HG02759 (cell line): ENCODE measurements around the gene PMEL.
"Not testable (repeated sequence)": the region's sequence is repeated elsewhere in the genome, so short reads cannot be mapped to it uniquely, and the experiment has no call there.

Experiments used
- ATAC-seq: cut with Tn5 transposase; IDR thresholded peaks from one replicate; pipeline ENCODE4 v1.9.1; 2021; ENCODE audit warnings: mild to moderate bottlenecking, moderate library complexity; ENCODE audit not compliant: unreplicated experiment

Gene PMEL

DNA sequence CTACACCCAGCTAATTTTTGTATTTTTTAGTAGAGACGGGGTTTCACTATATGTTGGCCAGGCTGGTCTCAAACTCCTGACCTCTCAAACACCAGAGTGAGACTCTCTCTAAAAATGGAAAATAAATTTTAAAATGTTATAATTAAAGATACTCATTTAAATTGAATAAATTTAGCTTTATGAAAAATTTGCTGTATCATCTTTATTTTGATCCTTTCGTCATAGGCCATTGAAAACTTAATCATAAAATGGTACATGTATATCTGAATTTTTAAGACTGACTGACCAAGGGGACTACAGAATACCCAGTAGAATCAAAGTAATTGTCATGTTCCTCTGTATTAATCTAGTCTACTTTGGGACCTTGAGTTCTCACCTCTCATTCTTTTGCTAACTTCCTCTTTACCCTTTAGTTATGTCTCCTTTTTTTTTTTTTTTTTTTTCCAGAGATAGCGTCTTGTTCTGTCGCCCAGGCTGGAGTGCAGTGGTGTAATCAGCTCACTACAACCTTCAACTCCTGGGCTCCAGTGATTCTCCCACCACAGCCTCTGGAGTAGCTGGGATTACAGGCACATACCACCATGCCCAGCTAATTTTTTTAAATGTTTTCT is 17.5 kb upstream of the PMEL start:
- ATAC-seq = no peak

DNA sequence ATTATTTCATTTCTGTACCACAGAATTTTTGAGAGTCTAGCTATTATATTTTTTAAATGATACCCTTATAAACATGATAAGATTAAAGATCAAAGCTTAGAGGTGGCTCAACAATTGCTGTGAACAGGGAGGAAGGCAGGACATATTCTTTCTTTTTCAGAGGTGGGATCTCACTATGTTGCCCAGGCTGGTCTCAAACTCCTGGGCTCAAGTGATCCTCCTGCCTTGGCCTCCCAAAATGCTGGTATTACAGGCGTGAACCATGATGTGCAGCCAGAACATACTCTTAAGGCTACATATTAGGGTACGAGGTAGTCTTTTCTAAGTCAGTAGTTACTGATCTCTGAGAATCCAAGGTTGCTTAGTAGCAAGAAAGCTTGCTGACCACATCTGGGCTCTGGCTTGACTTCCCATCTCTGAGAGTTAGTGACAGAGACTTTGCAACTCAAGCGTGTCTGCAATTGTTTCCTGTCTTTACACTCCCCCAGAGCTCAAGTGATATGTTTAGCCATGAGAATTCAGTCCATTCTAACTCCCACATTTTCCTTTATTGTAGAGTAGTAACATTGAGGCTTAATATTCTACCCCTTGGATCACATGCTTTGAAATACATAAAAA is 16.6 kb upstream of the PMEL start:
- peak; percentile 84 for ATAC-seq

DNA sequence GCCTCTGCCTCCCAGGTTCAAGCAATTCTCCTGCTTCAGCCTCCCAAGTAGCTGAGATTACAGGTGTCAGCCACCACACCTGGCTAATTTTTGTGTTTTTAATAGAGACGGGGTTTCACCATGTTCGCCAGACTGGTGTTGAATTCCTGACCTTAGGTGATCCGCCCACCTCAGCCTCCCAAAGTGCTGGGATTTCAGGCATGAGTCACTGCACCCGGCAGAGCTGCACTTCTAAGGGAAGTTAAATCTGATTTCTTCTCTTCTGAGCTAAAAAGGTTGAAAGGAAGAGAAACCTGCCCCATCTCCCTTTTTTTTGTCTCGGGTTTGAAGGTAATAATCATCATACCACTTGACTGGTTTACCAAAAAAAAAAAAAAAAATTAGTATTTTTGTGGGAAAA is 16.0 kb upstream of the PMEL start:
- ATAC-seq = not testable (repeated sequence)

DNA sequence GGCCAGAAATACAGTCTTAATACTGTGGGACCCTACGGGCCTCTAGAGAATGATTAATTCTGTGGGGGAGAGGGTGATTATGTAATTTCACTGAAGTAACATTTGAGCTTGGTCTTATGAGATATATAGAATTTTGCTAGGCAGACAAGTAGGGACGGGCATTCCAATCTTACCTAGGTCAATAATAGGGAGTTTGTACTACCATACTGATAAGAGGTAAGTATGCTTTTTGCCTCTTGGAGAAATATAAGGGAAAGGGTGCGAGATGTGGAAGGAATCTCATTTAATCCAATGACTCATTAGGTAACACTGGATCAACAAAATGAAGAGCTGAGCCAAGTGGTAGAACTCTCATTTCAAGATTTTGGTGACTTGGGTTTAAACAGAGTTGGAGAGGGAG is 13.2 kb upstream of the PMEL start:
- no peak for ATAC-seq

DNA sequence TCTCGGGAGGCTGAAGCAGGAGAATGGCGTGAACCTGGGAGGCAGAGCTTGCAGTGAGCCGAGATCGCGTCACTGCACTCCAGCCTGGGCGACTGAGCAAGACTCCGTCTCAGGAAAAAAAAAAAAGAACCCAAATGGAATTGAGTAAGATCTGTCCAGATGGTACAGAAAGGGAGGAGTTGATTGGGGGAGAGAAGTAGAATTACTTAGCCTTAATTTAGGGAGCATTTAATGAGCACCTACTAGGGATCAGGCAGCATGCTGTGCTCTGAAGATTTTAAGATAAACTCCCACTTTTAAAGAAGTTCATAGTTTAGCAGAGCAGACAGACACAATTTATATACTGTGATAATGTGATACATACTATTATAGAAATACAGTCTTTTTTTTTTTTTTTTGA is 12.6 kb upstream of the PMEL start:
- no peak for ATAC-seq

DNA sequence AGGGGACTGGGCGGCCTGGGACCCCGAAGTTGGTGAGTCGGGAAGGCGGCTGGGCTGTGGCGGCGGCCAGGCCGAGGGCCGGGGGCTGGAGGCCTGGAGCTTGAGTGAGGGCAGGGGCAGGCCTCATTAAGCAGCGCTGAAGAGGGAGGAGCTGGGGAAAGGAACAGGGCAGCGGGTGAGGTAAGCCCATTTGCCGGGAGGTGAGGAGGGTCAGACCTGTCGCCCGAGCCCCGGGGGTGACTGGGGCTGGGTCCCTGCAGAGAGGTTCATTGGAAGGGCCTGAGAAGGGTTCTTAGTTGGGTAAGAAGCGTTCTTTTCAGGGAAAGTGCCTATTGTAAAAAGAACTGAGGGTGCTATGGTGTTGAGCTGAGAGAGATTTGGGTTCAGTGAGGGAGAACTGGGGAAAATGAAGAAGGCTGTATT is 8.5 kb upstream of the PMEL start:
- ATAC-seq = peak; percentile 16

DNA sequence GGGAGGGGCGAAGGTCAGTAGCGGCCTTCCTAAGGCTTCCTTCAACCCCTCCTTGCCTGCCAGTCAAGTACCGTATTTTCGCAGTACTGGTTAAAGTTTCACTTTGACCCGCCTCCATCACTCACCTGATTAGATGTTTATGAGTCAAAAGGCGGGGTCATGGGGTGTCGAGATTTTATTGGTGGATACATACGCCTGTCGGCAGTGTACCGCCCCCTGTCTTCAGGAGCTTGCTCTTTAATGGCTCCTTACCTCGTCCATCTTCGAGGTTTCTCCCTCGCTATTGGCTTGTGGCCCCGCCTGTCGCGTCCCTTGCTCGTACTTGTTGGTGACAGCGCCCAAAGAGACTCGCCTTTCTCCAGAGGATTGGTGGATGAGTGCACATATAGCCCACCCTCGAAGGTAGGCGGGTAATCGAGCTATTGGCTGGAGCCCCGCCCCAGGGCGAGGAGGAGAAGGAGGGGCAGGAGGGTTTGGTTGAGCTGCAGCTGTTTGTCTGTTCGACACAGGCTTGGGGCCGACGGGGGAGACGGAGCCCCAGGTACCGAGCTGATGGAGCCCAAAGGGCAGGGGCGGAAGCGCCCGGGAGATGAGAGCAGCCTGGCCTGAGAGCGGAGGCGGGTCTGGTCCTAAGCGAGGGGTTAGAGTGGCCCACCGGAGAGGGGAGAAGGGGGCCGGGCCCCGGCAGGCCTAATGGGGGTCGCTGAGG is 7.9 kb upstream of the PMEL start, which contains the start of gene RAB5B:
TSS of gene RAB5B (plus strand) at position 480 of the 709 bp plus-strand sequence. CDS start 12,883 bp downstream, outside the sequence.
- ATAC-seq = peak; percentile 92

DNA sequence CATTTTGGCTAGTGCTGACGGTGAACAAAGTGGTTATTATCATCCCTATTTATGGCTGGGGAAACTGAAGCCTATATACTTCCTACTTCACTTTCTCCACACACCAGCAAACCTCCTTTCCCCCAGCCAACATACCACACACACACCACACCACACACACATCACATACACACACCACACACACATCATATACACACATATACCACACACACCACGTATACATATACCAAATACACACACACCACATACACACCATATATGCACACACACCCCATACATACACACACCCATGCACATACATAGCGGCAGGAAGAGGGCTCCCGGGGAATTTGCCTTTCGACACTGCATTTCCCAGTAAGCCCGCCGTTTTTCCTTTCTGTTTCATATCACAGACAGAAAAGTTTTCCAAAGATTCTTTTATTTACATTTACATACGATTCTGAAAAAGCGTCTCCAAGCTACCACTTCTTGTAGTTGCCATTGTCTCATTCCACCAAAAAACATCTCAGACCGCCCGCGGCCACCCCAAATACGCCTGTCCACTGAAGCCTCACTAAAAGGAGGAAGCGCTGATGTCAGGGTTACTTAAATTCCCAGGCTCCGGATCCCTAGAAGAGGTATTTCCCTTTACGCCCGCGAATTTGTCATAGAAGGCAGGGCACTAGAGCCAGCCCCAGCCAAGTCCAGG is 7.2 kb upstream of the PMEL start:
- no peak for ATAC-seq

DNA sequence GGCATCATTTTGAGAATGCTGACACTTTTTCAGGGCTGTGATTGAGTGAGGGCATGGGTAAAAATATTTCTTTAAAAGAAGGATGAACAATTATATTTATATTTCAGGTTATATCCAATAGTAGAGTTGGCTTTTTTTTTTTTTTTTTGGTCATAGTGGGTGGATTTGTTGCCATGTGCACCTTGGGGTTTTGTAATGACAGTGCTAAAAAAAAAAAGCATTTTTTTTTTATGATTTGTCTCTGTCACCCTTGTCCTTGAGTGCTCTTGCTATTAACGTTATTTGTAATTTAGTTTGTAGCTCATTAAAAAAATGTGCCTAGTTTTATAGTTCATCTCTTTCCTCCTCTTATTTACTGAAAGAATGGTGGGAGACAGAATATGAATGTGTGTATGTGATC is 6.6 kb upstream of the PMEL start:
- ATAC-seq = no peak

DNA sequence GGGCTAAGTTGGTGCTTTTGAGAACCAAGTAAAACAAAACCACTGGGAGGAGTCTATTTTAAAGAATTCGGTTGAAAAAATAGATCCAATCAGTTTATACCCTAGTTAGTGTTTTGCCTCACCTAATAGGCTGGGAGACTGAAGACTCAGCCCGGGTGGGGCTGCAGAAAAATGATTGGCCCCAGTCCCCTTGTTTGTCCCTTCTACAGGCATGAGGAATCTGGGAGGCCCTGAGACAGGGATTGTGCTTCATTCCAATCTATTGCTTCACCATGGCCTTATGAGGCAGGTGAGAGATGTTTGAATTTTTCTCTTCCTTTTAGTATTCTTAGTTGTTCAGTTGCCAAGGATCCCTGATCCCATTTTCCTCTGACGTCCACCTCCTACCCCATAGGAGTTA is 6.2 kb upstream of the PMEL start:
- no peak for ATAC-seq

DNA sequence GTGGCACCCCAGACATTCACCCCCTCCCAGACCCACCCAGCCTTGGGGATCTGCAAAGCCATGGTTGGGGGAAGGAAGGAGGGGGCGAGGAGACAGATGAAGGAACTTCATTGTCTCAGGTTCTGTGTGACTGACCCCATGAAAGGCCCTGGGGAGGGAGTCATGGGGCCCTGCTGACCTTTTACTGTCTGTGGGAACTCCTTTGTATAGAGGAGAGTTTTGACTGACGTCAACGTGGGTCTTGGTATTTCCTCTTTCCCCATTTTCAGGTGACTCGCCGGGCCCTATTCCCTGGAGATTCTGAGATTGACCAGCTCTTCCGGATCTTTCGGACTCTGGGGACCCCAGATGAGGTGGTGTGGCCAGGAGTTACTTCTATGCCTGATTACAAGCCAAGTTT is 4.9 kb upstream of the PMEL start:
- ATAC-seq = no peak

DNA sequence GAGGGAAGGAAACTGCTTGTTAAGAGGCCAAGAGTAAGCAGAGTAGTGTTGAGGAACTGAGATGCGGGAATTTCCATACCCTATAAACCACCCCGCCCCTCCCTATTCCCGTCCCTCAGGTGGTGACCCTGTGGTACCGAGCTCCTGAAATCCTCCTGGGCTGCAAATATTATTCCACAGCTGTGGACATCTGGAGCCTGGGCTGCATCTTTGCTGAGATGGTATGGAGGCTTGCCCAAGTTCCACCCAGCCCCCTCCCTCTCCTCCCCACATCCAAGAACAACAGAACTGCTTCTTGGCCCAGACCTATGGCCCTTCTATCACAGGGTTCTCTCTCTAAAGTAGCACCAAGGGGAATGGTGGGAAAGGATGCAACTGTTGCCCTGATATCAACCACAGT is 3.5 kb upstream of the PMEL start:
- ATAC-seq = no peak

DNA sequence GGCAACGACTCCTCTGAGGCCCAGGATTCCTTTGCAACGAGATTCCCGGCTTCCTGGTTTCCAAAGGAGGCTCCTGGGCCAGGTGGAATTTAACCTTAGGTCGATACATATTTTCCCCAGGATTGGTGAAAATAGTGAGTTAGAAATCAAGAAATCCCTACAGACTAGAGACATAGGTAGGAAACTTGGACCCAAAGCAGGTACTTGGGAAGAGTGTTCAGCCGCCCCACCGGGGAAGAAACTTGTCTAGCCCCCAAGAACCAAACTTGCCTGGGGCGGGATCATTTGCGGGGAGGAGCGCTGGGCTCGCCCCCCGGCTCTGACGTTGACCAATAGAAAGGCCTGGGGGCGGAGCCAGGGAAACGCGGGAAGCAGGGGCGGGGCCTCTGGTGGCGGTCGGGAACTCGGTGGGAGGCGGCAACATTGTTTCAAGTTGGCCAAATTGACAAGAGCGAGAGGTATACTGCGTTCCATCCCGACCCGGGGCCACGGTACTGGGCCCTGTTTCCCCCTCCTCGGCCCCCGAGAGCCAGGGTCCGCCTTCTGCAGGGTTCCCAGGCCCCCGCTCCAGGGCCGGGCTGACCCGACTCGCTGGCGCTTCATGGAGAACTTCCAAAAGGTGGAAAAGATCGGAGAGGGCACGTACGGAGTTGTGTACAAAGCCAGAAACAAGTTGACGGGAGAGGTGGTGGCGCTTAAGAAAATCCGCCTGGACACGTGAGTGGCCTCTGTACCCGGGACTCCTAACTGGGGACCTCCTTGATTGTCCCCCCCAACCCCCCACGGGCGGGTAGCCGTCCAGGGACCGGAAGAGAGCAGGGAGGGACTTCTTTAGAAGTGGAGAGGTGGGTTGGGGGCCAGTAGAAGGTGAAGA is 803 bp upstream of the PMEL start, which contains the start of gene CDK2:
TSS of gene CDK2 (plus strand) at position 423 of the 874 bp plus-strand sequence. CDS start at position 602, 179 bp downstream.
- peak; percentile 98 for ATAC-seq

DNA sequence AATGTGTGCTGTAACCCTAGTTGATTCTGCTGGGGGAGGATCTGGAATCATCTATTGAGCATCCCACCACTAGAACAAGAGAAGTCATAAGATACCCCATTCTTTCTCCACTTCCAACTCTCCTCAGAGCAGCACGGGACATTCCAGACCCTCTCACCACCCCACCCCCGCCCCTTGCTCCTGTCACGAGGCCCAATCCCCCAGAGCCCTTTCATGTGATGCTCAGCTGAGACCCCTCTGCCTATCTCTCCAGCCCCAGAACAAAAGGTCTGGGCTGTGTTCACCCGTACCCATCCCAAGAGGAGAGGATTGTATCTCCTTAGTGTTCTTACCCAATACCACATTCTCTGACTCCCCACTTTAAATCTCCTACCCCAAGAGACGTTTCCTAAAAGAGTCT is 602 bp downstream of the PMEL start:
- no peak for ATAC-seq

DNA sequence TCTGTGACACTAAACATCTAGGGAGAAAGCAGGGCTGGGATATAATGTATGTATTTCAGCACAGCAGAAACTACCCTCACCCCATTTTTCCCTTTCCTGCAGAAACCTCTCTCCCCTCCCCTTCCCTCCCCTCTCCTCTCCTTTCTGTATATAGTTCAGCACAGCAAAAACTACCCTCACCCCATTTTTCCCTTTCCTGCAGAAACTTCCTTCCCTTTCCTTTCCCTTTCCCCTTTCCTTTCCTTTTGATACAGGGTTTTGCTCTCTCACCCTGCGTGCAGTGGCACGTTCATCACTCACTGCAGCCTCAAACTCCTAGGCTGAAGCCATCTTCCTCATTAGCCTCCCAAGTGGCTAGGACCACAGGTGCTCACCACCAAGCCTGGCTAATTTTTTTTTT is 2.1 kb downstream of the PMEL start:
- ATAC-seq = no peak

DNA sequence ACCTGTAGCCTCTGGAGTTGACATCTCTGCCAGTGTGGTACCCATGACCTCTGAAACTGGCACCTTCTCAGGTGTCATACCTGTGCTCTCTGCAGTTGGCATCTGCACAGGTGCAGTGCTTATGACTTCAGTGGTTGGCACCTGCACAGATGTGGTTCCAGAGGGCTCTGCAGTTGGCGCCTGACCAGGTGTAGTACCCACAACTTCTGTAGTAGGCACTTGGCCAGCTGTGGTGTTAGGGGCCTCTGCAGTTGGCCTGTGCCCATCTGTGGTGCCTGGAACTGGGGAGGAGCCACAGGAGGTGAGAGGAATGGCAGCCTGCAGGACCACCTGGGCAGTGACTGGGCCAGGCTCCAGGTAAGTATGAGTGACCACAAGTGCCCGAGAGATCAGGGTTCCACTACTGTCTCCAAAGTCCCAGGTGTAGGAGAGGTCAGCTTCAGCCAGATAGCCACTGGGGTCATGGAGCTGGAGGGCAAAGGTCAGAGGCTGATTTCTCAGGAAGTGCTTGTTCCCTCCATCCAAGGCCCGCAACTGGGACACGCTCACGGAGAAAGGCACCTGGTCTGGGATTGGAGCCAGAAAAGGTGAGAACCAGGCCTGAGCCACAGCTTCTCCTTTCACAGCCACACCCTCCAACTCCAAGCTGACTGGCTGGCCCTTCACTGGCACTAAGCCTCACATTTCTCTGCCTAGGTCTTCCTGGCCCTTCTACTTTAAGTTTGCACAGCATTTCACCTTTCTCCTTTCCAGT is 8.6 kb downstream of the PMEL start:
- ATAC-seq = no peak

DNA sequence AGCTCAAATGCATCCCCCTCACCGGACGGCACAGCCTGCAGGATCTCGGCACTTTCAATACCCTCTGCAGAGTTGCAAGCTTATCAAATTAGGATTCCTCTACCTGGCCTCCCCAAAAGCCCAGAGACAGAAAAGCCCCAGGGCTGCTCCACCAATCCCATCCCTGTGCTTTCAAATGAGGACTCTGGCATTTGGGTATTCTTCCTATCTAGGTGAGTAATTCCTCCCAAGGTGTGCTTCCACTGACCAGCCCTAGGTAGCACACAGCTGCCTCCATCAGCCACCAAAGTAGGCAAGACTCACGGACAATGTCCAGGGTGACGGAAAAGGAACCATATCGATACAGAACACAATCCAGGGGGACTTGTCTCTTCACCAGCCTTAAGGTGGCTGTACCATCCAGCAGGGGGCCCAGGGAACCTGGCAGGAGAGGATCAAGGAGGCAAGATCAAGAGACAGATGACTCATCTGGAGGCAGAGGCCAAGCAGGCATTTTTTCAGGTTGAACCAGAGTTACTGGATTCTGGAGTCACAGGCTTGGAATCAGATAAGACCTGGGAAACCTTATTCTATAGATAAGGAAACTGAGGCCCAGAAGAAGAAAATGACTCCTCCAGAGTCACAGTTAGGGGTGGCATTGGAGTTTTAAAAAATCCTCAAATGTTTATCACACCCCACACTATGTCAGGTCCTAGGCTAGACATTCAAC is 9.9 kb downstream of the PMEL start:
- no peak for ATAC-seq

DNA sequence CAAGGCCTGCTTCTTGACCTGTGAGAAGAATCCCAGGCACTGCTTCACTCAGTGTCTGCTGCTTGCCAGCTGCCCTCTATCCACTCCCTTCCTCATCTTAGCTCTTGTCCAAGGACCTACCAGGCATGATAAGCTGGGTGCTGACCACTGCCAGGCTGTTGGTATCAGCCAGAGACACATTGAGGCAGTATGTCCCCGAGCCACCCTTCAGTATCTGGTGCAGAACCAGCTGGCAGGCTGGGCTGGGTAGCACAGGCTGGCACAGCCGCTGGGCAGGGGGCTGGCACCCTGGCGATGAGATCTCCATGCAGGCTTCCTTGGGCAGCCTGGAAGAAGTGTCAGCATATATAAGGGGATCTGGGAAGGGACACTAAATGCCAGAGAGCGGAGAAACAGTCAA is 10.5 kb downstream of the PMEL start:
- no peak for ATAC-seq

DNA sequence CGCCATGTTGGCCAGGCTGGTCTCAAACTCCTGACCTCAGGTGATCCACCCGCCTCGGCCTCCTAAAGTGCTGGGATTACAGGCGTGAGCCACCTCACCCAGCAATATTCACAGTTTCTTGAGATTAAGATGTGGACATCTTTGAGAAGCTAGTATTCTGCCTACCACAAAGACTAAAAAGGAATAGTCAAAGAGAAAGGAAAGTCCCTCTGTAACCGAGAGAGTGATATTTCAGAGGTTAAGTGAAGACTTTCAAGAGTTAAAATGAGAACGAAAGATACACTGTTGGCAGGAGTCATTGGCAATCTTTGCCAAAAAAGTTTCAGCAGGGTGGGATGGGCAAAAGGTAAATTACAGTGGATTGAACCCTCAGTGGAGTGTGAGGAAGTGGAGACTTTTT is 19.3 kb downstream of the PMEL start:
- ATAC-seq = no peak
